Stimulated activated CD8-positive, alpha-beta memory T cell treated with anti-CD3 and anti-CD28 coated beads, Interleukin-4, amount 100 ng/mL, for 1 hour (primary cell): ENCODE results near the gene CDC16.
A peak's percentile ranks its signal among the peaks of the same experiment; 100 is the strongest.
"Not testable (repeated sequence)": the region's sequence is repeated elsewhere in the genome, so short reads cannot be mapped to it uniquely, and the experiment has no call there.

ENCODE experiments used
- DNase-seq, 2 donors: peaks; one replicate each; pipeline ENCODE4 v3.0.0-alpha.2; 2020; ENCODE audit warnings: low read depth in 2 of 2, low spot score in 1 of 2

Gene CDC16, protein sequence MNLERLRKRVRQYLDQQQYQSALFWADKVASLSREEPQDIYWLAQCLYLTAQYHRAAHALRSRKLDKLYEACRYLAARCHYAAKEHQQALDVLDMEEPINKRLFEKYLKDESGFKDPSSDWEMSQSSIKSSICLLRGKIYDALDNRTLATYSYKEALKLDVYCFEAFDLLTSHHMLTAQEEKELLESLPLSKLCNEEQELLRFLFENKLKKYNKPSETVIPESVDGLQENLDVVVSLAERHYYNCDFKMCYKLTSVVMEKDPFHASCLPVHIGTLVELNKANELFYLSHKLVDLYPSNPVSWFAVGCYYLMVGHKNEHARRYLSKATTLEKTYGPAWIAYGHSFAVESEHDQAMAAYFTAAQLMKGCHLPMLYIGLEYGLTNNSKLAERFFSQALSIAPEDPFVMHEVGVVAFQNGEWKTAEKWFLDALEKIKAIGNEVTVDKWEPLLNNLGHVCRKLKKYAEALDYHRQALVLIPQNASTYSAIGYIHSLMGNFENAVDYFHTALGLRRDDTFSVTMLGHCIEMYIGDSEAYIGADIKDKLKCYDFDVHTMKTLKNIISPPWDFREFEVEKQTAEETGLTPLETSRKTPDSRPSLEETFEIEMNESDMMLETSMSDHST

GRCh38 chr13:114234645-114235421 is at the start of gene CDC16:
TSS of gene CDC16 (plus strand) at chr13:114234897. CDS start at chr13:114235085, 188 bp downstream.
- DNase-seq = peak; percentile 56 to 72

DNA sequence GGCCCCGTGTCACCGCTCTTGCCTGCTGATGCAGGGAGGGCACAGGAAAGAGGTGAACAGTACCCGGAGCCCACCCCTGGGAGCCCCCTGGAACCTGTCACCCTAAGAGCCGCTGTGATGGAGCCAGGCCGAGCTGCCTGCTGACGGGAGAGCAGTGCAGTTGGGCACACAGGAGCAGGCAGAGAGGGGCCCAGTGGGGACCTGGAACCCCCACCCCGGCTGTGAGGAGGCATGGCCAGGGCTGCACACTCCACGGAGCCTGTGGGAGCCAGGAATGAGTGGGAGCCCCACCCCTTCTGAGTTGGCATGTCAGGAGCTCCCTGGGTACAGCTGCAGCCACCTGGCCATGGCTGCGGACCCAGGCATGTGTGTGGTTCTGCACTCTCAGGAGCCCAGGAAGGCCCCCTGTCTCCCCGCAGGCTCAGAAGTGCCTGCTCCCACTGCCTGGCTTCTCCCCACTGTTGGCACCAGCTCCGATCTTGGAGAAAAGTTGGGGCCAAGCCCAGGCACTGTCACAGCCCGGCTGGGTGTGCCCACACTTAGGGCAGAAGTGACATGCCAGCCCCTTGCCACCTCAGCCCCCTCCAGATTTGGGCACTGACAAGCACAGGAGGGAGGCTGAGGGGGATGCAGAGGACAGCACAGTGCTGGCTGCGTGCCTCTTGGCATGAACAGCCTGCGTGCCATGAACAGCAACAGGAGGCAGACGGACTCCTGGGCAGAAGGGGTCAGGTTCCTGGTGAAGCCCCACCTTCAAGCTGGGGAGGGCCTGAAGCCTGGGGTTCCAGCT is 49.3 kb upstream of the CDC16 start:
- no peak for DNase-seq

DNA sequence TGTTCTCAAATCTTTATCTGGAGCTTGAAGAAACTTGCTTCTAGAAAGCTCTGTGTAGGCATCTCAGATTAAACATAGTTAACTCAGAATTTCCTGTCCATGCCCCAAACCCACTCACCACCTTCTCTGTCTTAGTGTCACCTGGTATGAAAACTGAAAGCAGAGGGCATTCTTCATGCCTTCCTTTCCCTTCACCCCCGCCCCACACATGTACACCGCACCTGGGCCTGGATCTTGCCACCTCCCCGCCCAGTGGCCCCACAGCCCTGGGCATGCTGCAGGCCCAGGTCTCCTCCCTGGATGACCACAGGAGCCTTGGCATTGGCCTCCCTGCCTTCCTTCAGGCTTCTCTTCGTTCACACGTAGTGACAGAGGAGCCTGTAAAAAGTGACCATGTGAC is 39.8 kb upstream of the CDC16 start:
- no peak for DNase-seq

GRCh38 chr13:114196629-114197028 is 38.1 kb upstream of the CDC16 start:
- no peak for DNase-seq

- DNase-seq = no peak
Measured at GRCh38 chr13:114198556-114198955, 36.1 kb upstream of the CDC16 start.

DNA sequence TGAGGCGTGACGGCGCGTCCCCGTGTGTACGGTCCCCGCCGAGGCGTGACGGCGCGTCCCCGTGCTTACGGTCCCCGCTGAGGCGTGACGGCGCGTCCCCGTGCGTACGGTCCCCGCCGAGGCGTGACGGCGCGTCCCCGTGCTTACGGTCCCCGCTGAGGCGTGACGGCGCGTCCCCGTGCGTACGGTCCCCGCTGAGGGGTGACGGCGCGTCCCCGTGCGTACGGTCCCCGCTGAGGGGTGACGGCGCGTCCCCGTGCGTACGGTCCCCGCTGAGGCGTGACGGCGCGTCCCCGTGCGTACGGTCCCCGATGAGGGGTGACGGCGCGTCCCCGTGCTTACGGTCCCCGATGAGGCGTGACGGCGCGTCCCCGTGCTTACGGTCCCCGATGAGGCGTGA is 35.2 kb upstream of the CDC16 start:
- not testable (repeated sequence) for DNase-seq

DNA sequence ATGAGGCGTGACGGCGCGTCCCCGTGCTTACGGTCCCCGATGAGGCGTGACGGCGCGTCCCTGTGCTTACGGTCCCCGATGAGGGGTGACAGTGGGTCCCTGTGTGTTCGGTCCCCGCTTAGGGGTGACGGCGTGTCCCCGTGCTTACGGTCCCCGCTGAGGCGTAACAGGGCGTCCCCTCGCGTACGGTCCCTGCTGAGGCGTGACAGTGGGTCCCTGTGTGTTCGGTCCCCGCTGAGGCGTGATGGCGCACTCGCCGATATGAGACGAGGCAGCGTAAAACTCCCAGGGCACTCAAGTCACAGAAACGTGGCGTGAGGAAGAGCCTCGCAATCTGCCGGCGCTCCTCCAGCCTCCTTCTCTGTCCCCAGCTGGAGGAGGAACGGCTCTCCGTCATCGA is 34.7 kb upstream of the CDC16 start:
- no peak for DNase-seq

DNA sequence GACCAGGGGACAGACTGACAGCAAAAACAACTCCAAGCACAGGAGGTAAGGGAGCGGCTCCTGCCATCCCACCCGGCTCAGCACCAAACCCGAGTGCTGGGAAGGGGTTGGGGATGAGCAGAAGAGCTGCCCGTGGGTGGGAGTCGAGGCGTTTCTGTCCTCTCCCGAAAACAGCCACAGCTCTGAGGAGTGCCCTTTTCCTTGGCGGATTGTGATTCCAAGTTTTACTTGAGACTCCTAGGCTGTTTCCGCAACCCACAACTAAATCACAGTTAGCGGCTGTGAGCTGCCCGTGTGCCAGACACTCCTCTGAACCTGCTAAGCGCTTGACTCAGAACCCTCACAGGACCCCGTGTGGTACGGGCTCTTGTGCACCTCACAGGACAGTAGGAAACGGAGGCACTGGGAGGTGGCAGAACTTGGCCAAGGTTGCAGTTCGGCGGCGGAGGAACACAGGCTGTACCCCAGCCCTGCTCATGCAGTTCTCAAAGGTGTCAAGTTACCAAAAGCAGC is 34.2 kb upstream of the CDC16 start:
- DNase-seq = no peak

- DNase-seq = no peak
Measured at GRCh38 chr13:114202581-114202980, 32.1 kb upstream of the CDC16 start.

DNA sequence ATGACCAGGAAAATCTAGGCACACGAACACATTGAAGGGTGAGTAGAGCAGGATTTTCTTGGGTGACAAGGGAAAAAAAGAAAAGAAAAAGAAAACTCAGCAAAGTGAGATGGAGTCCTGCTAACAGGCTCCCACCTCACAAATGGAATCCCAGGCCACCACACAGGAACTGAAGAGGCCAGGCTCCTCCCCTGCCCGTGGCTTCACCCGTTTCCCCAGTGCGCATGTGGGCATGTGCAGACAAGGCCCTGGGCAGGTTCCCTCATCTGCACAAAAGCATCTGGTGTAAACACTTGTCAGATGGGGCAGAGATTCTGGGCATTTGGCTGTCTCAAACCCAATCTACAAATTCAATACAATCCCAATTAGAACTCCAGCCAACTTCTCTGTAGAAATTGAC is 31.2 kb upstream of the CDC16 start:
- DNase-seq = peak in 1 of 2 donors; percentile 18

DNA sequence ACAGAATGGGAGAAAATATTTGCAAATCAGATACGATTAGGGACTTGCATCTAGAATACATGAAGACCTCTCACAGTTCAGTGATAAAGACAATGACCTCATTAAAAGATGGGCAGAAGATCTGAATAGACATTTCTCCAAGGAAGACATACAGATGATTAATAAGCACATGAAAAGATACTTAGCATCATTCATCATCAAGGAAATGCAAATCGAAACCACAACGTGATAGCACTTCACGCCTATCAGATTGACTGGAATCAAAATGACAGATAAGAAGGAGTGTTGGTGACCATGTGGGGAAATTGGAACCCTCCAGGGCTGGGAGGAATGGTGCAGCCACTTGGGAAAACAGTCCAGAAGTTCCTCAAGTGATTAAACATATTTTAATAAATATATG is 29.8 kb upstream of the CDC16 start:
- DNase-seq = no peak

GRCh38 chr13:114208134-114208533 is 26.6 kb upstream of the CDC16 start:
- DNase-seq = no peak

- DNase-seq = no peak
Measured at GRCh38 chr13:114211446-114212157, 23.1 kb upstream of the CDC16 start.

- no peak for DNase-seq
Measured at GRCh38 chr13:114212158-114212495, 22.6 kb upstream of the CDC16 start.

DNA sequence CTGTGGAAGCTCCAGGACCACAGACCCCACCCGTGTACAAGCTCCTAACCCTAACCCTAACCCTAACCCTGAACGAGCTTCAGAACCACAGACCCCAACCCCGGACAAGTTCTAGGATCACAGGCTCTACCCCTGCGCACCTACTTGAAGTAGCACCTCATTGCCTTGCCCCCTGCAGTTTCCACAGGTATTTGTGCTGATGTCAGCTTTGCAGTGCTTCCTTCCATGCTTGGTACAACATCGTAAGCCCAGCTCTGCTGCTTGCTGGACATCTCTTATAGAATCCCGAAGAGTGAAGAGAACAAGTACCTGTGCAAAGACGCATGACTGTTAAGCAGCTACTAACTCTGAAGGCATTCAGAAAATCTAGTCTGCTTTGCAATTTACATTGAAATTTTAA is 20.7 kb upstream of the CDC16 start:
- no peak for DNase-seq

DNA sequence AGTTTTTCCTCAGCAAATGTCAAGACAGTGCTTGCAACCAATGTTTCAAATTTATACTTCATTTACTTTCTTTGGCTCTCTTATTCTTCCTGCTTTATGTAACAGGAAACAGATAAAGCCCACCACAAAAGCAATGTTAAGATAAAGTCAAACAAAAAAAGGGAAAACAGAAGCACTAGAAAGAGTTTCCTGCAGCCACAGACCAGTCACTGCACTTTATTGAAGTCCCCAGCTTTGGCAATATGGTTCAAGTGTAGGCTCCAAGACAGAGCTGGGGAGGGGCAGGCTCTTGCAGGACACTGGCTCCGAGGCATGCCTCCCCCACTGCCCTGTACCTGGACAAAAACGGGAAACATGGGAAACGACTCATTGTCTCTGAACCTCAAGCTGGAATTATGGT is 15.3 kb upstream of the CDC16 start:
- no peak for DNase-seq

DNA sequence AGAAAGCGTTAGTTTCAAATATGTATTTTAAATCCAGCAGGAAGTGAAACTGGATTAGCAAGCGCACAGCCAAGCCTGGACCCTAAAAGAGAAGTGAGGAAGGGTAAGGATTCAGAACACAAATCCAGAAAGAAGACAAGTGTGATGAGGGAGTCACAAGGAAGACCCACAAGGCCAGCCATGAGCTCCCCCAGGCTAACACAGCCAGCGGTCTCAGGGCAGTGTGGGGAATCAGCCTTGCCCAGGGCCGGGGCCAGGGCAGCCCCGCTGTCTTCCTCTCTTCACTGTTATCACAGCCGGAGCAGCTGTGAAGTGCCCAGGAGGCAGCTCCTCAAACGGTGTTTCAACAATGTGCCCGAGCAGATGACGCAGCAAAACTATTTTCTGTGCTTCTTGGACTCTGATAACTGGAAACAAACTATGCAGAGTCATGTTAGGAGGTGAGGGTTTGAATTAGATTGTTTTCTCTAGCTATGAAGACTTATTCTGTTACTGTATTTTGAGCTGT is 12.2 kb upstream of the CDC16 start:
- DNase-seq = no peak

DNA sequence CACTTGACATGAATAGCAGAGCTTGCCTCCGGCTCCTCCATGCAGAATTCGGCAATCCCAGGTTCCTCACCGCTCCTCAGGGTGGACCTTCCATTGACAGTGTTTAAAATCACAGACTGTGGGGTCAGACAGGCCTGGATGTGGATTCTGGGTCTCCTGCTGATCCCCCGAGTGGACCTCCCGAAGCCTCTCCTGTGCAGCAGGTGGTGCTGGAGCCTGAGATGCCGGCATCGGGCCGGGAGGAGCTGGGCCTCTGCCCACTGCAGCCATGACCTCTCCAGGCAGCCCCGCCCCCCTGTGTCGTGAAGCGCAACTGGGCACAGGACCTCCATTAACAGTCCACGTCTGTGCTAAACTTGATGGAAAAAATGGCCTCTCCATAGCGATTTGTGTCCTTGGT is 10.5 kb upstream of the CDC16 start:
- DNase-seq = no peak

DNA sequence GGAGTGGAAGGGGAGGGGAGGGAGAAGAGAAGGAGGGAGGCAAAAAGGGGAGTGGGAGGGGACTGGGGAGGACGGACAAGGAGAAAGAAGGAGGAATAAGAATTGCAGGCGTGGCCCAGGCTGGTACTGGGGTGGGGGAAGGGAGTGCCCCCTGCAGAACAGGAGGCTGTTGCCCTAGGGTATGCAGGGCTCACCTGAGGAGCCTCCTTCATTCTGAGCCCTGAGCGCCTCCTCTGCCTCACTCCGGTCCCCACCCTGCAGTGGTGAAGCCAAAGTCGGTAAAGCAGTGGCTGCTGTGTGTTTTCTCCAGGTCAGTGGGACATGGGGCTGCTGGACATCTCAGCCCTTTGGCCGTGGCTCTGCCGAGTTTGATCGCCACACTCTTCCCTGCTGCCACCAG is 9.1 kb upstream of the CDC16 start:
- no peak for DNase-seq

- no peak for DNase-seq
Measured at GRCh38 chr13:114226088-114226487, 8.6 kb upstream of the CDC16 start.
